SH-SY5Y (cell line): ENCODE data around the gene MAPKAPK2.

Experiments used
- GATA2 ChIP-seq: IDR thresholded peaks from 2 replicates; pipeline ENCODE4 v1.6.1; 2011; ENCODE audit warnings: mild to moderate bottlenecking, low read depth, low read length
- GATA3 ChIP-seq: IDR thresholded peaks from 2 replicates; pipeline ENCODE4 v1.6.1; 2011; ENCODE audit warnings: low read depth, mild to moderate bottlenecking, low read length, moderate library complexity

- TF ChIP-seq GATA2 = no peak
- TF ChIP-seq GATA3 = no peak
Measured at GRCh38 chr1:206684003-206684402, 702 bp upstream of the MAPKAPK2 start.
